Endometrium (tissue), 2 donors: ENCODE results near the gene GATAD2A.
"Not testable (repeated sequence)": the region's sequence is repeated elsewhere in the genome, so short reads cannot be mapped to it uniquely, and the experiment has no call there.

ENCODE experiments used
- FAIRE-seq: peaks from 2 replicates; lab custom pipeline; 2012; peaks lifted over from hg19 to GRCh38; lab: Jason Lieb, UNC
- donor health status: control.
- donor health status: control.

The GATAD2A gene

DNA sequence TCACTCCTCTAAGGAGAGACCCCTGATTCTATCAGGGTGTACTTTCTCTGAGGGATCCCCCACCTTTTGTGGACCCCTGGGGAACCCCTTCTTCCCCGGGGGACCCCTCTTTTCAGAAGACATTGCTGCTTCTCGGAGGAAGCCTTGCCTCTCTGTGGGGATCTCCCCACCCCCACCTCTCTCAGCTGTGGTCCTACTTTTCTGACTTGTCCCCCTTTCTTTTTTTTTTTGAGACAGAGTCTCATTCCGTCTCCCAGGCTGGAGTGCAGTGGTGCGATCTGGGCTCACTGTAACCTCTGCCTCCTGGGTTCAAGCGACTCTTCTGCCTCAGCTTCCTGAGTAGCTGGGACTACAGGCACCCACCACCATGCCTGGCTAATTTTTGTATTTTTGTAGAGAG, 18.4 kb upstream of the GATAD2A start:
- FAIRE-seq, result no peak

DNA sequence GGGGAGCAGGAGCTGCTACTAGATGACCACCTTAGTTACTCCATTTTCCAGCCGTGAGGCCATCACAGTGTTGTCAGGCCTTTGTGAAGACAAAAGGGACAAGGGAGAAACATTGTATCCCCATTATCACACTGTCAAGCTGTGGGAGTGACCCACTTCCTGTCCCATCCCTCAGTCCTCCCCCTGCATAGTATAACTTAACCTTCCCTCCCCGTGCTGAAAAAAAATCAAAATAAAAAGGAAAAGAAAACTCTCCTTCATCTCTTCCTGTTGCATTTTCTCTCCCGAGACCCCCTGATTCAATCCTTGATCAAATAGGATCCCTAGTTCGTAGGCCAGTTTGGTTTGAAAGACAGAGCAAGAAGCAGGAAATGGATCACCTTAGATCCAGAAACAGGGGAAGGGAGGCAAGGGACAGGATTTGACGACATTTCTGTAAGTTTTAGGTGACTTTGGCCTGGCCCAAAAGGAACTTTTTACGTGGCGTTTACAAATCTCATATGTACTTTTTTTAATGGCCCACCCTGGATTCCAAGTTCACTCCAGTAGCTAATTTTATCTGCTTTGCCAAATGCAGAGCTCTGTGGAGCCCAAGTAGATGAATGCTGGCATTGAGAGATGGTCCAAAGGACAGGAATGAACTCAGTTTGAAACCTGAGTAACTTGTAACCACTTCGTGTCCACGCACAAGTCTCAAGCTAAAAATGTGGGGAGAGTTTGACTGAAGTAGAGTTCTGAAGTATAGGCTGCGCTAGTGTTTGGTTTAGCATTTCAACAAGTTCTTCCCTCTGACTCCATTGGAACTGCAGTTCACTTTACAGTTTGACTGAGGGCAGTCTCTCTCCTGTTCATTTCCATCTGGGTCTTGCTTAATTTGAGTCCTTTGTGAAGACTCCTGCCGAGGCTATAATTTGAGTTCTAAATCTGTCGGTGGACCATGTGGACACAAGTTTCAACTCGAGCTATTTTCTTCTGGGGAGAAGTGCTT, 16.6 kb upstream of the GATAD2A start:
- FAIRE-seq, result no peak

DNA sequence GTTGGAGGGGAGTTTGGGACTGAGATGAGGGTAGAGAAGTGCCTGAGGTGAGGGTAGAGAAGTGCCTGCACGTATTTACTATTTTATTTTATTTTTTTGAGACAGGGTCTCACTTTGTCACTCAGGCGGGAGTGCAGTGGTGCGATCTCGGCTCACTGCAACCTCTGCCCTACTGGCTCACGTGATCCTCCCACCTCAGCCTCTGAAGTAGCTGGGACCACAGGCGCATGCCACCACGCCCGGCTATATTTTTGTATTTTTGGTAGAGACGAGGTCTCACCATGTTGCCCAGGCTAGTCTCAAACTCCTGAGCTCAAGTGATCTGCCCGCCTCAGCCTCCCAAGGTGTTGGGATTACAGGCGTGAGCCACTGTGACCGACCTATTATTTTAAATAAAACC, 15.8 kb upstream of the GATAD2A start:
- FAIRE-seq, result not testable (repeated sequence)

DNA sequence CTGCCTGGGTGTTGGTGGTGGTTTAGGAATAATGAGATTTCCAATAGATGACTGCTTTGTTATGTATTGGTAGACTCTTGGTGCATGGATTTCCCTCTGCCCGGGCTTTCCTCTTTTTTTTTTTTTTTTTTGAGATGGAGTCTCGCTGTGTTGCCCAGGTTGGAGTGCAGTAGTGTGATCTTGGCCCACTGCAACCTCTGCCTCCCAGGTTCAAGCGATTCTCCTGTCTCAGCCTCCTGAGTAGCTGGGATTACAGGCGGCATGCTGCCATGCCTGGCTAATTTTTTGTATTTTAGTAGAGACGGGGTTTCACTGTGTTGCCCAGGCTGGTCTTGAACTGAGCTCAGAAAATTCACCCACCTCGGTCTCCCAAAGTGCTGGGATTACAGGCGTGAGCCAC, 11.1 kb upstream of the GATAD2A start:
- not testable (repeated sequence) for FAIRE-seq

DNA sequence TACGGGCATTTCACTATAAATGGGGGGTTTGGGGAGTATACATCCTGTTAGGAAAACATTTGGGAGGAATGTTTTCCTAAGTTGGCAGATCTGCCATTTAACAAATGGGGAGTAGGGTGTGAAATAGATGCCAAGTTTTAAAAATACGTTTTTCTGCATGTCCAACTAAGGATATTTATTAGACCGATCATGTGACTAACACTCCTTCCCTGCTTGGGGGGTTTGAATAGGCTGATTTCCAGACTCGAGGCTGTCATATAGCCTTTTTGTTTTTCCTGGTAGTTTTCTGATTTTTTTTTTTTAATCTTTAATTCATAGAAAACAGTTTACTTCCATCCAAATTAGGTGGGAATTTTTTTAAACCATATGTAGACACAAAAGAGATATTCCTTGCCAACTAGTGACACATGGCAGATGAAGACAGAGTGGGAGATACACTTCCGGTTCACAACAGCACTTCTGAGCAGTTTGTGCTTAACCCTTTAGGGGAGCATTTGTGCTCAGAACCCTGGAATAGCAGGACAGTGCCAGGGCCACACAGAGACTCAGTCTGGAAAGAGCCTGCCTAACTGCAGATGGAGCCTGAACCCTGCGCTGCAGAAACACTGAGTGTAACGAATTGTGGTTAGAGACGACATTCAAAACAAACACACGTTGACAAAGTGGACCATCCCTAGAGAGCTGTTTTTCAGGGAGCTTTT, 5.6 kb upstream of the GATAD2A start:
- FAIRE-seq, result no peak

DNA sequence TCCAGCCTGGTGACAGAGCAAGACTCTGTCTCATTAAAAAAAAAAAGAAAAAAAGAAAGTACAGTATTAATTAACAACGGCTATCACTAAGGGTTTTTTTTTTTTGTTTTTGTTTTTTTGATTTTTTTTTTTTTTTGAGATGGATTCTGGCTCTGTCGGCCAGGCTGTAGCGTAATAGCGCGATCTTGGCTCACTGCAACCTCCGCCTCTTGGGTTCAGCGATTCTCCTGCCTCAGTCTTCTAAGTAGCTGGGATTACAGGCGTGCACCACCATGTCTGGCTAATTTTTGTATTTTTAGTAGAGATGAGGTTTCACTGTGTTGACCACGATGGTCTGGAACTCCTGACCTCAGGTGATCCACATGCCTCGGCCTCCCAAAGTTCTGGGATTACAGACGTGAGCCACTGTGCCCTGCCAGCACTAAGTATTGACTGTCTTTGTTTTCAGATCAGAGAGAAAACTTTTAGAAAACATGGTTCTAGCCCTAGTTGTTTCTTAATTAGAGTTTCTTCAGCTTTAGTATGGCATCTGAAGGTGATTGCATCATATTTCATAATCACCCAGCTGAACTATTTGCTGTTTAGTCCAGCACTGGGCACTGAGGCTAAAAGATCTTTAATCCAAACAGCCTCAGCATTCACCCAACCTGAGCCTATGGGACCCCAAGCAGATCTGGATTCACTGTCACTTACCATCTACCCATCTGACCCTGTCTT, 2.7 kb upstream of the GATAD2A start:
- FAIRE-seq, result no peak

DNA sequence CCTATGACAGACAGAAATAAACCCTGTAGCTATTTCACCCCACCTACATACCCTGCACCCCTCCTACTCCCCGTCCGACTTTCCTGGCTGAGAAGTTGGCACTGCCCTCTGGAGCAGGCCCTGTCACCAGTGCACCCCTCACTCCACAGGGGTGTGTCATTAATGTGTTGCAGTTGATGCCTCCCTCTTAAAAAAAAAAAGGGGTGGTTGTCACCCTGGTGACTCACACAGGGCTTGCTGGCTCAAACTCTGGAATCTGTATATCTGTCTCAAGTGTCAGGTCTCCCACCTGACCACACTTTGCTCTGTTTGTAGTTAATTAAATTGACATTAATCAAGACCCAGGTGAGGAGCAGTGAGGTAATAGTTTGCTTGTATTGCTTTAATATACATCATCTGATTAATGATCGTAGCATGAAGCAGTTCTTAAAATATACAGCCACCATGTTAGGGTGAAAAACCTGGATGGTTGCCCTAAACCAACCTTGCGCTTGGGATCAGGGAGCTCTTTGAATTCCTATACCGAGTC, 2.0 kb upstream of the GATAD2A start:
- no peak for FAIRE-seq

DNA sequence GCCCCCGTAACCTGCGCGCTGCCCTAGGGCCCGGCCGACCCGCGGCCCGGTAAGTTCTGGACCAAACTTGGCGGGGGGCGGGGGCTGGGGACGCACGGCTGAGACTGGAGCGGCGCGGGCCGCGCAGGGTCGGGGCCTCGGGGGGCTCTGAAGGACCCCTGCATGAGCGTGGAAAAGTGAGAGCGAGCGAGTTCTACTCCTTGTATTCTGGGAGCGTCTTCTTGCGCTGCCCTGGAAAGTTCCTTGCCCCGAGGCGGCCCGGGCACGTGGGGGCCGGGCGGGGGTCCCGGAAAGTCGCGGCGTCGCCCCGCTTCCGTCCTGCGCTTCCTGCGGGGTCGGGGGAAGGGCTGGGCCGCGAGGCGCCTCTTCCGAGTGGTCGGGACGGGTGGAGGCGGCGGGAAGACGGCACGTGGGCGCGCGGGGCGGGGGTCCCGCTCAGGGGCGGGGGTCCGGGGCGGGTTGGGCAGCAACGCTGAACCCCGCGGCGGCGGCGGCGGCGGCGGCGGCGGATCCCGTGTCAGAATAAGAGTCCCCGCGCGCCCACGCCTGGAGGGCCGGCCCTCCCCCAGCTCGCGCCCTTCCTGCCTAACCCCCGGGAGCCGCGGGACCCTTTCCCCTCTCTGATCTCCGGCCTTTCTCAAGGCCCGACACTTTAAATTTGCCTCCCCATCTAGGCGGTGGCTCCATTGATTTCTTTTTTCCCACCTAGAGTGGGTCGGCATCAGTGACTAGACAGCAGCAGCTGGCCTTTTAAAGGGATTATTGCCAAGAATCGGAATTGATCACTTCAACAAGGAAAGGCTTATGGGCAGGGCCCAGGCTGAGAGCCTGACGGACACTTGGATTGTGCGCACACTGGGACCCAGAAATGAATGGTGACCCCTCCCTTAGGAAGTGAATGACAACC, 749 bp downstream of the GATAD2A start:
- no peak for FAIRE-seq

DNA sequence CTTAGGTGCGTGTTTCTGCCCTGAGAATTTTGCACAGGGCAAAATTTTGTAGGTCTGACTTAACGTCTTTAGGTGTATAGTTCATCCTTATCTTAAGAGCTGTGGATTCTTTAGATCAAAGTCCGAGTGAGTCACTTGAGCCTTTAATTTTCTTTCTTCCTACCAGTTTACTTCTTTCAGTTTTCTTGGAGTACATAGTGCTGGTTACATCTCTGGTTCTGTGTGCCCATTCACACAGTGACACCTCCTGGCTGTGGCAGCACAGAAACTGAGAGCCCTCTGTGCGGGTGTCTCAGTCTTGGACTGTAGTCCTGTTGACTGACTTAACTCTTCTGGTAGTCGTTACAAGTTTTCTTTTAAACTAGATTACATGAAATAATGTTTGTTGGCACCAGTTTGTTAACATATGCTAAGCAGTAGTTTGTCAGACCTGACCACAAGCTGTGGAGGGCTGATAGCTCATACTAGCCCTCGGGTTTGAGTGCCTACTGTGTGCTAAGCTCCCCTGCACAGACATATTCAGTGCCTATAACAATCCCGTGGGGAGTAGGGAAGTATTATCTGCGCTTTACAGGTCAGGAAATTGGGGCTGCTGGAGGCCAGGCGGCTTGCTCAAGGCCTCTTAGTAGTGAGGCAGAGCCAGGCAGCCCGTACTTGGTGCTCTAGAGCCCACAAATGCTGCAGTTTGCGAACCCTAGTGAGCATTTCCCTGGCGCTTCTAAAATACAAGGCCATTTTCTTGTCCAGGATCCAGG, 1.6 kb downstream of the GATAD2A start:
- FAIRE-seq, result no peak

DNA sequence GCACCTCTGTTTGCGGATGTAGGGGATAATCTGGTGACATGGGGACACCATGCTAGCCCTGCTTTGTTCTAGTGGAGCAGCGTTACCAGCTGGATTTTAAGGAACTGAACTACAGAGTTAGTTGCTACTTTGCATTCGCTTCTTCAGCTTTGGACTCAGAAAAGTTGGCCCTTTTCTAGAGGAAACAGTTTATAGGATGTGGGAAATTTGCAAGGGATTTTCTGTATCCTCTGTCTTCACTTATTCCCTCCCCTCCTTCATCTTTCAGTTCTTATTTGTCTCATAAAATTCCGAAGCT, 2.1 kb downstream of the GATAD2A start:
- FAIRE-seq, result no peak

DNA sequence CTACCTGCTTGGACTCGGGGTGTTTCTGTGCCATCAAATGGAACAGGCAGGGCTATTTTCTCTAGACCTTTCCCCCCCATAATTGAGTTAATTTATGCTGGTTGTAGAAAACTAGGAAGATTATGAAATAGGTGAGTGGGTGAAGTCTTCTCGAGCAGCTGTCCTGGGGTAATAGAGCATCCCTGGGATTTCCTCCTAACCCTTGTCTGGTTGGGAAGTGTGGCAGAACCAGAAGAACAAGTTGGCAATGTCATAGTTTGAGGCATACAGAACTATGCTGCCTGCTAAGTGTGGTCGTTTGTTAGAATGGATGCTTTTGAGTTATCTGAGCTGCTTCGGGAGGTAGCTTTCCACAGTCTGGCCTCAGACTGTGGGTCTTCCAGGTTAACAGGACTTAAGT, 3.7 kb downstream of the GATAD2A start:
- no peak for FAIRE-seq

DNA sequence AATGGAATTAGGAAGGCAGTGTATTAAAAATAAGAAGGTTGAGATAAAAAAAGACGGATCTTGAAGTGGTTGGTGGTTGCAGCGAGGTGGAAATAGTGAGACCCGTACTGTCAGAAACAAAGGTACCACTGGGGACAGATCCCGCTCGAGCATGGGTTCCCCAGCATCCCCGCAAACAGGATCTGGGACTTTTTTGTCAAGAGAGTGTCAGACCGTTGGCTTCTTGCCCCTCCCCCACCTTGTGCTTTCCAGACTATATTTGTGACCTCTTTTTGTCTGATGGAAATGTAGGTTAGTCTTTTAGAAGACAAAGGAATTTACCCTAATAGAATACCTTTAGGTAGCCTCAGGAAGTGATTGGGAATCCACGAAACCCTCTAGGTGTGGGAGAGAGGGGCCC, 4.2 kb downstream of the GATAD2A start:
- FAIRE-seq, result no peak

DNA sequence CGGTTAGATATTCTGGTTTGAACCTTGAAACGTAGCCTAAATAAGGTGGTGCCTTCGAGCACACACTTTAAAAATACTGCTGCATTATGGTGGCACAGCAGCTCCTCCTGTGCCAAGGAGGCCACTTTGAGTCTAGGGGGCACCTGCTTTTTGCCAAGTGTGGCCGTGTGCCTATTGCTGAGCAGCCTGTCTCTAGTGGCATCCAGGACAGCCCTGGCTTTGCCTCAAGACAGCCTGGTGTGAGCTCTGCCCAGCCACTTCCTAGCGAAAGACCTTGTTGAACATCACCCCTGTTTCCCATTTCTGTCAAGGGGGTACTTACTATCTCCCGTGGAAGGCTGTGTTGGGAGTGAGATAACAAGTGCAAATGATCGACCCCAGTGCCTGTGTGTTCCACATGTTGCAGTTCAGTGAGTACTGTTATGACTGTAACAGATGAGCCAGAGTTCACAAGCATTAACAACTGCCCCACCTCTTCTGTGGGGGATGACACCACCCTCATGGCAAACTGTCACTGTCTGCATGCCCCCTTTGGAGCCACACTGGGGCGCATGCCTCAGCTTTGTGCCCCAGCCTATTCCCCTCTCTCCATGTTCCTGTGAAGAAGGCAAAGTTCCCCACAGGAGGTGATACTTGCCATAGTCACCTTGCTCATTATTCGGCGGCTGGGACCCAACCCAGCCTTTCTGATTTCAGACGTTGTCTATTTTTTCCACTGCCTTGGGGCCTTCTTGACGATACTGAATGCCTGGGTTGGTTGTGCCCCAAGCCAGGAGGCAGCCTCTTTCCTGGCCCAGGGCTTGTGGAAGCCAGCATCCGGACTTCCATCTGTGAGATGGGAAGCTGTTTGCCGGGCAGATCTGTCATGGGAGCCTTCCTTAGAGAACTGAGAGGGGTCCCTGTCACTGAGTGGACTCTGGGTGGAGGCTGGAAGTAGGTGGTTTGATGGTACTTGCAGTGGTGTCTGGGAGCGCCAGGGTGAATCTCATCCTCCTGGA, 5.4 kb downstream of the GATAD2A start:
- no peak for FAIRE-seq

DNA sequence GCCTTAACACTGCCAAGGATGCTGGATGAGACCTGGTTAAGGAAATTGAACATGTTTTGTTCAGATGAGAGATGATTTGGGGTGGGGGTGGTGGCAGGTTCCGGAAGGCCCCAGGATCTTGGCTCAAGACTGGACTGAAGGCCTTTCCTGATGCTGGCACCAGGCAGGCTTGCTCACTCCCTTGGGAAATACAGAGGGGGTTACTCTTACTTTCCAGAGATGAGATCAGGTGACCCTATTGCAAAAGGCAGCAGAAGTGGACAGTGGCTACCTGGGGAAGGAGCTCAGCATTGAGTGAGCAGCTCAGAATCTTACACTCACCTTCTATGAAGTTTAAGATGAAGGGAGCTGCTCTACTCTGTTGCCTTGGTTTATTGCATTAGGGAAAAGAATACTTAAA, 10.8 kb downstream of the GATAD2A start:
- FAIRE-seq, result no peak

DNA sequence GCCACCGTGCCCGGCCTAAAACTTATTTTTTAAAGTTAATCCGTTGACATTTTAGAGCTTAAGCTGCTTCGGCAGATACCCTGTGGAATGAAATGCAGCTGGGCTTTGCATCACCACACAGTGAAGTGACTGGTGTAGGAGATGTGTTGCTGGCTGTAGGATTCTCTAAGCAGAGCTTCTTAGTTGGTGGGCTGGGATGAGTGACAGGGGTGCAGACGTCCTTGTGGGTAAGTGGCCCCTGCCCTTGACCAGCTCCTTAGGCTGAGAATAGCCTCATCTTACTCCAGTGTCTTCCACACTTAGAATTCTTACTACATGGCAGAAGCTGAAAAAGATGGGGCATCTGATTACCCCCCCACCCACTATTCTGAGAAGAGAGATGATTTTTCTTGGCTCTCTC, 11.6 kb downstream of the GATAD2A start:
- FAIRE-seq, result no peak

DNA sequence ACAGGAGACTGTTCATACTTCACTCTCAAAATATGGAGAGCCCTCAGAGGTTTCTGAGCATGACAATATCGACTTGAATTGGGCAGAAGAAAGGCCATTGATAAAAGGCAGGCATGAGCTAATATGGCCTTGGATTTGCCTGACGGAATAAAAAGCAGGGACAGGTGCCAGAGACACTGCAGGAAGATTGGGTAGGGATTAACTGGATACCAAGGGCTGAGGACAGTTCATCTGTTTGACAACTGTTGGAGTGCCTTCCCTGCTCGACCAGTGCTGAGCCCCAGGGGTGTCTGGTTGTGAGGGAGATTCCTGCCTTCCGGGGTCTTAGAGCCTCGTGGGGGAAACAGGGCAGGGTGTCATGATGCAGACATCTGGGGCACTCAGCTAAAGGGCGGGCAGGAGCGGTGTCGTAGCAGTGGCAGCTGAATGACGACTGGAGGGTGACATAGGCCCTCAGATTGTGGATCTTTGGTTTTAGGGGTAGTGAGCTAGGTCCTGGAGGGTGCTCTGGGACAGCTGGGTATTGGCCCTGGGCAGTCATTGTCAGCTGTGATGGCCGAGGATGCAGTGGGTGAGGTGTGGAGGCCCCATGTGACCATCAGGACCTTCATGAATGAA, 12.3 kb downstream of the GATAD2A start:
- FAIRE-seq, result no peak

DNA sequence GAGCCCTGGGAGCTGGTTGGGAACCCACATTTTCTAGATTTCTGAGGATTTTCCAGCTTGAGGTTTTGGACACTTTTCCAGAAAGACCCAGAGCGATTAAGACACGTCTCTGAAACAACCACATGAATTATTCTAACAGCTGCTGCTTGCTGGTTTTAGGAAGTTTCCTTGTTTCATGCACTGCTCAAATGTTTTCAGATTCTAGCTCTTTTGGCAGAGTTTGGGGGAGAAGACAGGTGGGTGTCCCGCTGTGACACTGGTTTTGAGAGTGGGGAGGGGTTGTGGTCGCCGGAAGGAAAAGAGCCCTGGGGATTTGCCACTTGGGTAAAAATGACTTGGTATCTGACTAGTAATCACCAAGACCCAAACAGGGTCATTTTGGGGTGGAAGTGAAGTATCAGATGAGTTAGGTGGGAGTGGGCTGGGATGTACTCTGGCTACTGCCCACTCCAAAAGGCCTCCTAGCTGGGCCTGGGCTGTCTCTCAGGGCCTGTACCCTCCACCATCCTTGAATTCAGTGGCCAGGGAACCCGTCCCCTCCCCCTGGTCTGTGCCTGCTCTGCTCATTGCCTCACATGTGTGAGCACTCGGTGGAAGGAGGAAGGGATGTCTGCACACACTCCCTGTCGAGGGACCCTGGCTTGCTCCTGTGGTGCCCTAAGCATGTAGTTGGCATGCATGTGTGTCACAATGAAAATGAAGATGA, 13.2 kb downstream of the GATAD2A start:
- no peak for FAIRE-seq

DNA sequence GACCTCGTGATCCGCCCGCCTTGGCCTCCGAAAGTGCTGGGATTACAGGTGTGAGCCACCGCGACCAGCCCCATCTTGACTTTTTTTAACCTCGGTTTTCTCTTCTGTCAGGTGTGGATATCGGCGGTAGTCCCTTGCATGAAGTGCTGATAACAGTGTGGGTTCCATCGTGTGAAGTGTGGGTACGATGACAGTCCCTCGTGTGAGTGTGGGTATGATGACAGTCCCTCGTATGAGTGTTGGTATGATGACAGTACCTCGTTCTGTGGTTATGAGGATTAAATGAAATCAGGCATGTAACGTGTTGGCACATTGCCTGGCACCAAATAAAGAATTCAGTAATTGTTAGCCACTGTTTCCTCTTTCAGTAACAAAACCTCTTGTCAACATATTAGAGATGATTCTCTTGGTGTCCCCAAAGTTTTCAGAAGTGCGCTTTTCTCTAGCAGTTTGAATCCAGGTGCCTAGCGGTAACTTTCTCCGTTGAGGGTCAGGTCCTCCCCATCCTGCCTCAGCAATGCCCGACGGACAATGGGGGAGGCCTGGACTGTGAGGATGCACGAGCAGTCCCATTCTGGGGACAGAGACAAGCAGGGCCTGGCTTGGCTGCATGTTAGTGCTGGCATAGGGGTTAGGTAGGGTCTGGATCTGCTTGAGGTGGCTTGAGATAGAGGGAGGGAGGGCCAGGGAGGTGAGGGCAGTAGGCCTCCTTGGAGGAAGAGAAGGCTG, 15.3 kb downstream of the GATAD2A start:
- FAIRE-seq, result no peak
